HepG2 (cell line): ENCODE results near the gene SLC5A6. TPM values are rescaled to one million over a fixed set of nuclear protein-coding genes. Genes with fewer than 3 reads are reported as not detected.

Experiments
- ATAC-seq: fragments of 200-7000 bp; cut with Tn5 transposase; 3 replicates; pipeline ENCODE4 v1.9.1; 2020; ENCODE audit warnings: mild to moderate bottlenecking, moderate library complexity
- BruUV-seq: library from RNA; stranded (reverse); fragments of 400-500 nt; replicated peaks from 2 replicates; lab custom pipeline; 2021; lab: Mats Ljungman, UMichigan
- CTCF ChIA-PET: fragments of 300-600 bp; formaldehyde crosslinking; extraction: SDS; loops from one replicate; lab custom pipeline; 2021; ENCODE audit warnings: low total read pairs, inconsistent platforms, low intra/inter-chr PET ratio; lab: Yijun Ruan, JAX
- POLR2A ChIA-PET: fragments of 350-600 bp; sonication (Branson Sonifier 250); formaldehyde crosslinking; loops from one replicate; lab custom pipeline; 2020; ENCODE audit warnings: antibody characterized with exemption, inconsistent platforms; lab: Yijun Ruan, JAX
- DNase-seq: peaks from one replicate; pipeline ENCODE4 v3.0.0-alpha.2; 2015; ENCODE audit warnings: low spot score
- FAIRE-seq: peaks from 3 replicates; lab custom pipeline; 2011; peaks lifted over from hg19 to GRCh38; lab: Jason Lieb, UNC
- H2AFZ ChIP-seq: one replicate; pipeline ENCODE4 v1.6.1; 2011; ENCODE audit warnings: low read length, inconsistent platforms
- H3K27ac ChIP-seq: fragments of 300-600 bp; 3 replicates; pipeline ENCODE4 v1.8.0; 2011; ENCODE audit warnings: mixed run types, mild to moderate bottlenecking, mixed read lengths, low read length, inconsistent platforms; ENCODE audit not compliant: insufficient read depth; ENCODE audit errors: extremely low read length
- H3K27me3 ChIP-seq, 2 experiments: fragments of 200-600 bp in 1 of 2; 2 replicates in 1 of 2; 3 replicates in 1 of 2; pipeline versions ENCODE4 v1.6.0 to v1.8.0; 2011; ENCODE audit warnings: low read length in 2 of 2, mild to moderate bottlenecking in 2 of 2, moderate library complexity in 2 of 2, inconsistent platforms in 1 of 2; ENCODE audit not compliant: insufficient read depth in 2 of 2, control insufficient read depth in 1 of 2
- H3K36me3 ChIP-seq, 2 experiments: fragments of 200-600 bp in 1 of 2; replicated peaks in 1 of 2; 2 replicates in 1 of 2; 3 replicates in 1 of 2; pipeline versions ENCODE4 v1.5.1 to v1.8.0; 2011; ENCODE audit warnings: low read length in 2 of 2, inconsistent platforms in 1 of 2; ENCODE audit not compliant: insufficient read depth in 2 of 2, control insufficient read depth in 1 of 2
- H3K4me1 ChIP-seq: 2 replicates; pipeline ENCODE4 v1.5.1; 2012; ENCODE audit warnings: low read length, inconsistent platforms; ENCODE audit not compliant: insufficient read depth
- H3K4me2 ChIP-seq: 2 replicates; pipeline ENCODE4 v1.6.0; 2011; ENCODE audit warnings: low read depth, low read length, inconsistent platforms
- H3K4me3 ChIP-seq, 3 experiments: fragments of 200-600 bp in 1 of 3; sonication (generic), shearing (Covaris generic) in 1 of 3; replicated peaks in 1 of 3; 2 replicates each; pipeline ENCODE4 v1.5.1; 2011 to 2016; ENCODE audit warnings: low read length in 3 of 3, inconsistent platforms in 2 of 3, low read depth in 2 of 3, mild to moderate bottlenecking in 2 of 3, control low read depth in 1 of 3, mixed read lengths in 1 of 3; ENCODE audit not compliant: insufficient read depth in 1 of 3
- H3K79me2 ChIP-seq: one replicate; pipeline ENCODE4 v1.6.1; 2011; ENCODE audit warnings: low read length, inconsistent platforms; ENCODE audit not compliant: insufficient read depth
- H3K9ac ChIP-seq: 2 replicates; pipeline ENCODE4 v1.6.0; 2011; ENCODE audit warnings: mild to moderate bottlenecking, low read depth, low read length, inconsistent platforms; ENCODE audit not compliant: insufficient read depth
- H3K9me3 ChIP-seq: 2 replicates; pipeline ENCODE4 v1.5.1; 2012; ENCODE audit warnings: mild to moderate bottlenecking, low read length
- H4K20me1 ChIP-seq: 2 replicates; pipeline ENCODE4 v1.6.0; 2011; ENCODE audit warnings: inconsistent platforms, mild to moderate bottlenecking, low read length, moderate library complexity; ENCODE audit not compliant: insufficient read depth
- CTCF ChIP-seq: sonication (generic); formaldehyde crosslinking; IDR thresholded peaks from 2 replicates; pipeline ENCODE4 v1.5.0; 2020; ENCODE audit warnings: mild to moderate bottlenecking, missing genetic modification reagents, moderate library complexity
- ETS1 ChIP-seq: sonication (generic); formaldehyde crosslinking; IDR thresholded peaks from 2 replicates; pipeline ENCODE4 v1.4.0; 2020; ENCODE audit warnings: missing genetic modification reagents
- HIVEP1 ChIP-seq: sonication (generic); formaldehyde crosslinking; IDR thresholded peaks from 2 replicates; pipeline ENCODE4 v1.4.0; 2020; ENCODE audit warnings: mild to moderate bottlenecking, missing genetic modification reagents
- HOXA9 ChIP-seq: sonication (generic); formaldehyde crosslinking; IDR thresholded peaks from 2 replicates; pipeline ENCODE4 v1.8.1; 2022; ENCODE audit warnings: missing genetic modification reagents, mild to moderate bottlenecking, moderate library complexity, borderline replicate concordance
- MEF2D ChIP-seq: sonication (generic); formaldehyde crosslinking; IDR thresholded peaks from 2 replicates; pipeline ENCODE4 v1.5.1; 2020; ENCODE audit warnings: mild to moderate bottlenecking, missing genetic modification reagents
- NKX3-1 ChIP-seq: sonication (generic); formaldehyde crosslinking; IDR thresholded peaks from 2 replicates; pipeline ENCODE4 v1.5.0; 2020; ENCODE audit warnings: missing genetic modification reagents
- NONO ChIP-seq, 2 experiments: fragments of 450-650 bp in 1 of 2; sonication (generic) in 1 of 2; formaldehyde crosslinking in 1 of 2; IDR thresholded peaks in 1 of 2; conservative IDR thresholded peaks in 1 of 2; 2 replicates each; pipeline versions ENCODE4 v1.6.1 to v1.8.0; 2017 to 2022; ENCODE audit warnings: mild to moderate bottlenecking in 1 of 2, missing genetic modification reagents in 1 of 2, moderate library complexity in 1 of 2
- TCF7 ChIP-seq: sonication (generic); IDR thresholded peaks from 2 replicates; pipeline ENCODE4 v1.6.1; 2016; ENCODE audit warnings: antibody characterized with exemption, low read depth
- ZFP90 ChIP-seq: sonication (generic); formaldehyde crosslinking; IDR thresholded peaks from 2 replicates; pipeline ENCODE4 v1.8.0; 2022; ENCODE audit warnings: missing genetic modification reagents, mild to moderate bottlenecking, inconsistent platforms, borderline replicate concordance
- ZFX ChIP-seq: sonication (generic); formaldehyde crosslinking; IDR thresholded peaks from 2 replicates; pipeline ENCODE4 v1.4.0; 2020; ENCODE audit warnings: mild to moderate bottlenecking, low read depth, missing genetic modification reagents, moderate library complexity
- ZFY ChIP-seq: sonication (generic); formaldehyde crosslinking; IDR thresholded peaks from 2 replicates; pipeline ENCODE4 v1.4.0; 2020; ENCODE audit warnings: missing genetic modification reagents
- ZNF263 ChIP-seq: sonication (generic); formaldehyde crosslinking; IDR thresholded peaks from 2 replicates; pipeline ENCODE4 v1.4.0; 2020; ENCODE audit warnings: missing genetic modification reagents
- ZNF343 ChIP-seq: sonication (generic); formaldehyde crosslinking; IDR thresholded peaks from 2 replicates; pipeline ENCODE4 v1.4.0; 2020; ENCODE audit warnings: mild to moderate bottlenecking, missing genetic modification reagents
- ZNF510 ChIP-seq: sonication (generic); formaldehyde crosslinking; IDR thresholded peaks from 2 replicates; pipeline ENCODE4 v1.4.0; 2020; ENCODE audit warnings: low read depth, mild to moderate bottlenecking, missing genetic modification reagents
- ZNF512B ChIP-seq: sonication (generic); formaldehyde crosslinking; IDR thresholded peaks from 2 replicates; pipeline ENCODE4 v1.5.1; 2020; ENCODE audit warnings: missing genetic modification reagents, mild to moderate bottlenecking, borderline replicate concordance
- ZNF550 ChIP-seq: sonication (generic); formaldehyde crosslinking; IDR thresholded peaks from 2 replicates; pipeline ENCODE4 v1.4.0; 2020; ENCODE audit warnings: mild to moderate bottlenecking, missing genetic modification reagents, borderline replicate concordance
- ZNF672 ChIP-seq: sonication (generic); formaldehyde crosslinking; IDR thresholded peaks from 2 replicates; pipeline ENCODE4 v1.8.1; 2022; ENCODE audit warnings: missing genetic modification reagents
- WGBS: methylation state at CpG from one replicate; pipeline ENCODE4 v1.1.6; 2017; ENCODE audit warnings: low lambda C conversion rate; 5-methylcytosine and 5-hydroxymethylcytosine counted together
- in situ Hi-C: cut with HindIII; loops from 2 replicates; pipeline ENCODE4 v1.10.0; 2017; ENCODE audit warnings: low pct_unique_long_range_greater_than_20kb; ENCODE audit not compliant: extremely low pct_ligation_motif_present
- intact Hi-C: fragments of 100-400 bp; cut with micrococcal nuclease; formaldehyde crosslinking; loops from one replicate; pipeline ENCODE4 v1.10.0; 2022; ENCODE audit not compliant: unreplicated experiment
- polyA plus RNA-seq, 8 experiments: library from polyadenylated mRNA; depleted of rRNA in 3 of 8; stranded (reverse) in 7 of 8; unstranded in 1 of 8; fragments of >200 nt; fragmentation: Illumina TruSeq in 4 of 8; extraction: Trizol in 4 of 8; gene quantifications; 2 replicates each; pipeline versions ENCODE4 v1.2.1 to v1.2.3, GENCODE V29; 2011 to 2016; ENCODE audit warnings: low read depth in 4 of 8, missing spikeins in 1 of 8, mixed read lengths in 1 of 8; ENCODE audit not compliant: insufficient read depth in 1 of 8
- total RNA-seq, 5 experiments: library from RNA; depleted of rRNA; stranded (reverse); fragments of >200 nt; fragmentation: Illumina TruSeq; extraction: Trizol; gene quantifications; 2 replicates each; pipeline ENCODE4 v1.2.3, GENCODE V29; 2016; ENCODE audit warnings: low read depth in 1 of 5

Gene SLC5A6
- total and polyA plus RNA-seq, 2 of the 13 experiments (the other 11 are each of a cell fraction or from before 2014, with no cell fraction given) = 135 to 417 TPM

GRCh38 chr2:27250652-27251379 lies 38.7 kb upstream of the SLC5A6 start:
- no peak overlapping the region for H3K27ac ChIP-seq
- H3K4me1 ChIP-seq = peaks cover 25% of the 10 kb centered on the region
- ATAC-seq (peak; percentile 1; the same call in 2 of the 3 replicates), FAIRE-seq (no peak), DNase-seq (no peak)
- no peaks in the 10 kb centered on the region for H3K36me3 ChIP-seq
- 34% methylated on average over 13 of the region's 13 CpGs for WGBS
- no peaks in the 10 kb centered on the region for H4K20me1 ChIP-seq
- peaks cover 0 to 13% of the 10 kb centered on the region in 2 experiments; a peak in 3 of 5 replicates for H3K27me3 ChIP-seq
- no peak overlapping the region for H2AFZ ChIP-seq
- H3K4me2 ChIP-seq = peak overlapping the region; percentile 94
- in situ Hi-C loops = no loop called here
- CTCF ChIA-PET = interaction anchor here (1.9 to 3.6 kb wide), 3 partner anchors 14 to 53 kb away, joined by 7 to 38 read pairs (median 22); no protein-coding TSS in a partner anchor
- intact Hi-C loops = loop anchor here (1.0 to 10.0 kb wide), 3 partner anchors 29 to 124 kb away; partner anchors contain the start of genes EIF2B4 and SNX17
- H3K9me3 ChIP-seq = no peaks in the 10 kb centered on the region
- H3K9ac ChIP-seq = peak overlapping the region; percentile 66; the same call in 1 of the 2 replicates
- no TSS peak for BruUV-seq
- no peaks in the 10 kb centered on the region for H3K79me2 ChIP-seq
- POLR2A ChIA-PET = interaction anchor here (1.3 to 2.1 kb wide), 3 partner anchors 11 to 53 kb away, joined by 3 to 6 read pairs (median 3); no protein-coding TSS in a partner anchor
- peak overlapping the region in 2 of 3 experiments; percentile 31 to 70; a peak in 3 of 6 replicates for H3K4me3 ChIP-seq
- TF ChIP-seq ZNF263 (CRISPR knock-in tag) (no peak), ZNF510 (CRISPR knock-in tag) (no peak), ZNF550 (CRISPR knock-in tag) (no peak), CTCF (CRISPR knock-in tag) (no peak), ZFX (CRISPR knock-in tag) (0 out of 2 replicates have a peak, but pooled peaks have one; percentile 22), ZFP90 (CRISPR knock-in tag) (0 out of 2 replicates have a peak, but pooled peaks have one; percentile 15), ZNF343 (CRISPR knock-in tag) (no peak), ZNF672 (CRISPR knock-in tag) (no peak), TCF7 (0 out of 2 replicates have a peak, but pooled peaks have one; percentile 22), HIVEP1 (no peak), ZNF512B (CRISPR knock-in tag) (peak; percentile 21; the same call in 1 of the 2 replicates), NONO (IDR thresholded peaks at IDR 0.05) (no peak), NONO (CRISPR knock-in tag; conservative IDR thresholded peaks at IDR 0.05) (peak; percentile 43), ETS1 (CRISPR knock-in tag) (0 out of 2 replicates have a peak, but pooled peaks have one; percentile 46), MEF2D (CRISPR knock-in tag) (0 out of 2 replicates have a peak, but pooled peaks have one; percentile 44), NKX3-1 (no peak), HOXA9 (CRISPR knock-in tag) (0 out of 2 replicates have a peak, but pooled peaks have one; percentile 32), ZFY (CRISPR knock-in tag) (peak; percentile 20)
